ENCODE results near the gene ZCWPW1.
"Not testable (repeated sequence)": the region's sequence is repeated elsewhere in the genome, so short reads cannot be mapped to it uniquely, and the experiment has no call there.

Gene ZCWPW1

DNA sequence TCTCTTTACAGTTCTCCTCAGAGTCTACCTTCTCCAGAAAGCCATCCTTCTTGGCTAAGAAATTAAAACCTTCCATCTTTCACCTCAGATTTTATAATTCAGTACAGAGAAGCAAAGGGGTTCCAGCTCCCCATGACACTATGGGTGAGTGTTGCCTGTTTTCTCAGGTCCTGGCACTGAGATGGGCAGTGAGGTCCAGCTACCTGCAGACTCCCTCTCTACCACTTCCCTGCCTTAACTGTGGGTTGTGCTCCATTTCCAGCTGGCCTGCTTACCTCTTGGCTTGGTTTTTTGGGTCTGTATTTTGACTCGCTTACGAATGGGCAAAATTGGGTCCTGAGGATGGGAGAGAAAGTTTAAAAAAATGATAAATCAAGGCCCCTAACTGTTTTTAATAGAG is 26.3 kb downstream of the ZCWPW1 start:
- no peak for DNase-seq (ENCODE audit: low spot score)
- no peak for FAIRE-seq

DNA sequence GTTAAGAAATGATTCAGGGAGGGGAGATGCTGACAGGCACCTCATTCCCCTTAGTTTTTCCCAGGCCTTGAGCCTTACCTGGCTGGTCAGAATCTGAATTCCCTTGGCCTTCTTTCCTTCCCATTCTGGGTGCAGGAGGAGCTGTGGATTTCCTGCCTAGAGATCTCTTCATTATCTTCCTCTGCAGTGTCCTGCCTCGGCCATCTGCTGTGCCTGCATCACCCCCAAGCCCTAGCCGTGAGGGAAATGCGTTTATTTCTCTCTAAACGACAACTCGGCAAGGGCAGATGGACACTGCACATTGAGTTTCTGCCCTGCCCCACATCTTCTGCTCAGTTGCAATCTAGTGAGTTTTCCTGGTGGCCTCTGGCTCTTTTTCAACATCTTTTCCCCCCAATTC is 26.7 kb downstream of the ZCWPW1 start:
- DNase-seq (ENCODE audit: low spot score) (no peak), FAIRE-seq (no peak)

DNA sequence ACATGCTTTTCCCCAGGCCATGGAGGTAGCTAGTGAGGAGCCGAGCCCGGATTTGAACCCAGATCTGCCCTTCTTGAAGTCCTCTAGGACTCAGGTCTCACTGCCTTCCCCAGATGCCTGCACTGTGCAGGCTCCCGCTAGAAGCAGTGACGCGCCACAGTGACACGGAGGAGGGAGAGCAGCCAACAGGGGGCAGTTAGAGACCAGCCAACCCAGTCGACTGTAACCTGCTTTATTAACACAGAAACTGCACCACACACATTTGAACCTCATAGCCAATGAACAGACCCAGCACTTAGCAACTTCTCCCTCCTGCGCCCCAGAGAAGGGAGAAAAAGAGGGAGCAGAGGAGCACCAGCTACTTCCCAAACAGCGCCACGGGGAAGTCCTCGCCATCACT is 27.8 kb downstream of the ZCWPW1 start:
- FAIRE-seq (no peak), DNase-seq (ENCODE audit: low spot score) (no peak)

DNA sequence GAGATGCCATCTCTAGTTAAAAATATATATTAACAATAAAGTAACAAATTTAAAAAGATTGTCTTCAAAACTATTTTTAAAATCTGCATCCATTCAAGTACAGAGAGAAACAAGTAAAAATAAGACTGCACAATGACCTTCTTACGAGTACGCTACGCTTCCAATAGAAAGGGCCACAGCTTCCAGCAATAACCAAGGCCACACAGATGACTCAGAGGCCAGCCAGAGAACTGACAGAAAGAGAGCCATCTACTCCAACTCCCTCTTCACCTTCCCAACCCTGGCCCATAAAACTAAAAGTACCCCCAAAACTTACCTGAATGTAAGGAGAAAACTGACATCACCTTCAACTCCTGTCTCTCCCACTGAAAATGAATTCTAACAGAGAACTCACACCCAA is 28.5 kb downstream of the ZCWPW1 start:
- DNase-seq (ENCODE audit: low spot score) (no peak), FAIRE-seq (no peak)

DNA sequence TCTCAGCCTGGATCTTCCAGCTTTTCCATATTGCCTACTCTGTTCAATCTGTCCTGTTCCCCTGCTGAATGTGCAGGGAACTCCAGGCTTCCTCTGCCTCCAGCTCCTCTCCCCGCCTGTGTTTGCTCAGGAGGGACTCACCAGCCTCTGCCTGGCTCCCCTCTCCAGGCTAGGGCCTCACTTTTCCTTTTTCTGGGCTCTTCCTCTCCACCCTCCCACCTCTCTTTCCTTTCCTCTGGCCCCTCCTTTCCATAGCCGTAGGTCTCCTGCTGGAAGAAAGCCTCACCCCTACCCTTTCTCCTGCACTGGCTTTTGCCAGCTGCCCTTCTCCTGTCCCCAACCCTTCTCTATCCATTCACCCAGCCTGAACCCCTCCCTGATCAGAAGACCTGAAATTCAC is 30.3 kb downstream of the ZCWPW1 start:
- no peak for DNase-seq (ENCODE audit: low spot score)
- FAIRE-seq, result no peak

DNA sequence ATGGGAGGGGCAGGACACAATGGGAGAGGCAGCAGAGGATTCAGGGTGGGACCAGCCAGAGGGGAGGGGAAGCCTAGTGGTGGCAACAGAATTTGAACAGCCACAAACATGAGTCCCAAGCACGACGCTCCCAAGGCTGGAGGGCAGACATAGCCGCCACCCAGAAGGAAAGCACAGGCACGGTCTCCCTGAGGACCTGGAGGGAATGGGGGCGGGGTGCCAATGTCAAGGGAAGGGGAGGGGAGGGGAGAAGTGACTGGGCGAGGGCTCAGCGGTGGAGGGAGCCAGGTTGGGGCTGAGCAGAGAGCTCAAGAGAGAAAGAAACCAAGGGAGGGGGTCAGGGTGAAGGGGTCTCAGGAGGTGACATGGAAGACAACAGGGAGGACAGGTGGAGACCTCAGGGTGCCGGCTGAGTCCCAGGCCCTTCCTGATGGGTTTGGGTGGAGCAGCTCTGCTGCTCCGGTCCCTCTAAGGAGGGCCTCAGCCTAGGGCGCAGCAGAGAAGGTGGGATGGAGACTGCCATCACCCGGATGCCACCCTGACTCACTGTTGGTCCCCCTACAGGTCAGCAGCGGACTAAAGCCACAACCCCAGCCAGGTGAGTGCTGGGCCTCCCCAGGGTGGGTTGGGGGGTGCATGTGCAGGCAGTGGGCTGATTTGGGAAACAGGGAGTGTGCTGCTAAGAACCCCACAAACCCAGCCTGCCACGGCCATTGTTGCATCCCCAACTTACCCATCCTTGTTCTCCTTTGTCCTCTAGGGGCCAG is 31.0 kb downstream of the ZCWPW1 start:
- FAIRE-seq (no peak), DNase-seq (ENCODE audit: low spot score) (no peak)

DNA sequence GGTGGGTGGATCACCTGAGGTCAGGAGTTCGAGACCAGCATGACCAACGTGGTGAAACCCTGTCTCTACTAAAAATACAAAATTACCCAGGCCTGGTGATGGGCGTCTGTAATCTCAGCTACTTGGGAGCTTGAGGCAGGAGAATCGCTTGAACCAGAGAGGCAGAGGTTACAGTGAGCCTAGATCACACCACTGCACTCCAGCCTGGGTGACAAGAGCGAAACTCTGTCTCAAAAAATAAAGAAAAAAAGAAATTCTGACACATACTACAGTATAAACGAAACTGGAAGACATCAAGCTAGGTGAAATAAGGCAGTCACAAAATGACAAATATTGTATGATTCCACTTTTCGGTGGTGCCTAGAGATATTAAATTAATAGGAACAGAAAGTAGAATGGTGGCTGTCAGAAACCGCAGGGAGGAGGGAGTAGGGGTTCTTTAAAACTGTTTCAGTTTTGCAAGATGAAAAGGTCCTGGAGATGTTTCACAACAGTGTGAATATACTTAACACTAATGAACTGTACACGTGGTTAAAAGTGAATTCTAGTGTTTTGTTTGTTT is 32.0 kb downstream of the ZCWPW1 start:
- FAIRE-seq, result no peak
- DNase-seq (ENCODE audit: low spot score), result no peak

DNA sequence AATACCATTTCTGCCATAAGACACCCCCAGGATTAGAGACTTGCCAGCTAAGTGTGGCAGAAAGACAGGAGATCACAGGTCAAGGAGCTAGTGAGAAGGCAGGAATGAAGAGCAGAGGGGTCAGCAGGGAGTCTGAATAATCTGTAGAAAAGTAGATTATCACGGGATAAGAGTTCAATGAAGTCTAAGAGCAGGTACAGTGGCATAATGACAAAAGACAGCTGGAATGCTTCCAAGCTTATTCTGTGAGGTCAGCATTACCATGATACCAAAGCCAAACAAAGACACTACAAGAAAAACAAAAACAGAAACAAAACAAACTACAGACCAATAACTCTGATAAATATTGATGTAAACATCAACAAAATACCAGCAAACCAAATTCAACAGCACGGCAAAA is 34.4 kb downstream of the ZCWPW1 start:
- DNase-seq (ENCODE audit: low spot score), result no peak
- no peak for FAIRE-seq

DNA sequence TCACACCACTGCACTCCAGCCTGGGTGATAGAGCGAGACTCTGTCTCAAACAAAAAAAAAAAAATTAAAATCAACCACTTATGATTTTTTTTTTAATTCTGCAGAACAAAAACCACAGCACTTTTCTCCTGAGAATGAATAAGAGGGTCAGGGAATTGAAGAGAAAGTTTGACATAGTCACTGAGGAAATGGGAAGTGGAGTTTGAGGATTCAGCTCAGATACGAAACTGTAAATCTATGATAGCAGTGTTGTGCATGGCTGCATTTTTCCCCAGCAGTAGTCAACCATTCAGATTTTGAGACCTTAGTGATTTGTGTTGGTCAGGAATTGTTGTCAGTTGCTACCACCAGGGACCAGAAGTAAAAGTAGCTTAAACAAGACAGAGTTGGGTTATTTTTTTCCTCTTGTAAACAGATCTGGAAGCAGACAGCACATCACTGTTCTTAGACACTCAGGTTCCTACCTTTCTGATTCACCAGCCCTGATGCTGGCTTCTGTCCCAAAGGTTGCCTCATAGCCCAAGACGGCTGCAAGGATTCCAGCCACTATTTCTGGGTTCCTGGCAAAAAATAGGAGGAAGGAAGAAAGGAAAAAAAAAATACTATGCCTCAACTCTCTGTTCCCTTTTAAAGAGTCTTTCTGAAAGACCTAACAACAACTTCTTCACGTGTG is 35.1 kb downstream of the ZCWPW1 start:
- peak; percentile 9 for FAIRE-seq

DNA sequence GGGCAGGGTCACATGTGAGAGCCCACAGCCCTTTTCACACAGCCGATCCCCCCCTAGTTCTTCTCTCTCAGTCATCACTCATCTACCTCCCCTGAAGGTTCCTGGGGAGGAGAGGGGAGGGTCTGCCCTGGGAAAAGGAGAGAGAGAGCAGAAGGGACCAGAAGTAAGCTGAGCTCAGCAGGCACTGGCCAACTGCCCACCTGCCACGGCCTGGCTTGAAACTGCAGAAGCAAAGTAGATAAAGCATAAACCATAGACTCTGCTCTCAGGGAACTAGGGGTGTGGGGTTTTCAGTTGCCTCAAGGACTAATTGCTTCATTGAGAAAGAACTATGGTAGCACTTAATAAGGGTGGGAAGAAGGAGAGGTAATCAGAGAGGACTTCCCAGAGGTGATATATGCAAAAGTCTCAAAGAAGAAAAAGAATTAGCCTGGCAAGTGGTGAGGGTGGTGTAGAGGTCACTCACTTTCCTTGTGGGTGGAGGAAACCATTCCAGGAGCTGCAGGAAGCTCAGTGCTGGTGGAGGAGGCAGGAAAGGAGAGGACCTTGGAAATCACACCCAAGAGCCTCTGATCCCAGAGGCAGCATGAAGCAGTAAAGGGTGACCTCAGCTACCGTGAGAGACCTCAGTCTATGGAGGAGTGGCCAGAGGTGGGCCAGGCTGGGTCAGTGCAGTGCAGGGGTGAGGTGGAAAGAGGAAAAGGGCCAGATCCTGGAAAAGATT is 38.1 kb downstream of the ZCWPW1 start:
- no peak for FAIRE-seq

More for the DNA sequence above, 35.1 kb downstream of the ZCWPW1 start:
- no peak for DNase-seq (ENCODE audit: low spot score)

DNA sequence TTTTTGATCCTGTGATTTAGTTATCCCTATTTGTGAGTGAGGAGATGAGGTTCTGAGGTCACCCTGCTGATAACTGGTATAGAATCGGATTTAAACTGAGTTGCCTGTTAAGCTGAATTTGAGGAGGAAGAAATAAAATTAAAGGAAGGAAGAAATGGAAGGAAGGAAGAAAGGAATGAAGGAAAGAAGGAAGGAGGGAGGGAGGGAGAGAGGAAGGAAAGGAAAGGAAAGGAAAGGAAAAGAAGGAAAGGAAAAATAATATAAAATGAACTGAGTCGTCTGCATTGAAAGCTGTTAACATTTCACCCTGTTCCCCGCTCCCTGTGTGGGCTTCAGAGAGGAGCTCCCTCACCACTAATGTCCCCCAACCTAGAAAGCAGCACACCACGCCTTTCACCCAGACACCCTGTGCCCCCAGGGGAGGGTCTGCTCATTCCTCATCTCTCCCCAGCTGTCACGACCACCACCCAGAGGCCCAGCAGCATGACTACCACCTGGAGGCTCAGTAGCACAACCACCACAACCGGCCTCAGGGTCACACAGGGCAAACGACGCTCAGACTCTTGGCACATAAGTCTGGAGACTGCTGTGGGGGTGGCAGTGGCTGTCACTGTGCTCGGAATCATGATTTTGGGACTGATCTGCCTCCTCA is 38.9 kb downstream of the ZCWPW1 start:
- FAIRE-seq, result no peak

More for the DNA sequence above, 38.1 kb downstream of the ZCWPW1 start:
- DNase-seq (ENCODE audit: low spot score), result no peak

DNA sequence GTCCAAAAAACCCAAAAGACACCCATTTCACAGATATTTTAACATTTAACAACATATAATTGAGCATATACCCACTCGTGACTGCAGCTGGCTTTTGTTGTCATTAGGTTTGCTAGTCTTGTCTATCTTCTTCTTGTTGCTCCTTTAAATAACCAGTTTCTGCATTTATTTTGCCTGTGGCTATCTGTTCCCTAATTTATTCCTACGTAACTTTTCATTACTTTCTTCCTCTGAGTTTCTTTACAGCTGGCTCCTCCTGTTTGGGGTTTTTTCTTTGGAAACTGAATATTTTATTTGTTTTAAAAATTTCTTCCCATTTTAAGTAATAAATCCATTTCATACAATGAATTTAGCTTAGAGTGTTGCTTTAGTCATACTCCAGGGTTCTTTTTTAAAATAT is 40.8 kb downstream of the ZCWPW1 start:
- no peak for FAIRE-seq
- DNase-seq (ENCODE audit: low spot score), result no peak

More for the DNA sequence above, 38.9 kb downstream of the ZCWPW1 start:
- no peak for DNase-seq (ENCODE audit: low spot score)

DNA sequence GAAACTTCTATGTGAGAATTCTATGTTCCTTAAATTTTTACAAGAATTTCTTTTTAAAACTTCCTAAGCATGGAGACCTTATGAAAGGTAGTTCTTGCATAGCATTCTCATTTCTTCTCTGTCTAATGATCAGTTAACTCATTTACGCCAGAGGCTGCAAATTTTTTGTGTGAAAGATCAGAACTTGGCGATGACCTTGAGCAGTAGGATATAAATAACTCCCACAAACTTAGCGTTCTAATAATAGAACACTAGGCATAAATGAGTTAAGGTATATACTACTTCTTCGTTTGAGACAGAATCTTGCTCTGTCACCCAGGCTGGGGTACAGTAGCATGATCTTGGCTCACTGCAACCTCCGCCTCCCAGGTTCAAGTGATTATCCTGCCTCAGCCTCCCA is 41.6 kb downstream of the ZCWPW1 start:
- FAIRE-seq (no peak), DNase-seq (ENCODE audit: low spot score) (no peak)

DNA sequence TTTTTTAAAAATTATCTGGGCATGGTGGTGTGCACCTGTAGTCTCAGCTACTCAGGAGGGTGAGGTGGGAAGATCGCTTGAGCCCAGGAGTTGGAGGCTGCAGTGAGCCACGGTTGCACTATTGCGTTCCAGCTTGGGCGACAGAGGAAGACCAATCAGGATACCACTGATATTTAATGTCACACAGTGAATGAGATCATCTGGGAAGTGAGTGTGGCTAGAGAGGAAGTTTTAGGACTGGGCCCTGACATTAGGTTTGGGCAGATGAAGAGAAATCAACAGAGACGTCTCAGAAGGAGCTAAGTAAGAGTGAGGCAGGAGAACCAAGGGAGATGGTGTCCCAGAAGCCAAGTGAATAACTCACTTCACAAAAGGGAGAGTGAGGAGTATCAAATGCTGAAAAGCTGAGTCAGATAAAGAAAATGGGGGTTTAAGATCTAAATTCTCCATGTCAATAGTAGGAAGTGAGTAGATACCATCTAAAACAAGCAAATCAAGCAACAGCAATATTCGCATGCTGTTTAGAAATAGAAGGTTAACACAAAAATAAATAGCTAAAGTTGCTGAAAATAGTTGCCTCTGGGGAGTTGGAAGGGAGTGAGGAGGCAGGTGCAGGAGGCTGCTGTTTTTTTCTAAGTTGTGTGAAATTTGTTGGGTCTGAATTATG is 43.7 kb downstream of the ZCWPW1 start:
- FAIRE-seq (no peak), DNase-seq (ENCODE audit: low spot score) (no peak)

DNA sequence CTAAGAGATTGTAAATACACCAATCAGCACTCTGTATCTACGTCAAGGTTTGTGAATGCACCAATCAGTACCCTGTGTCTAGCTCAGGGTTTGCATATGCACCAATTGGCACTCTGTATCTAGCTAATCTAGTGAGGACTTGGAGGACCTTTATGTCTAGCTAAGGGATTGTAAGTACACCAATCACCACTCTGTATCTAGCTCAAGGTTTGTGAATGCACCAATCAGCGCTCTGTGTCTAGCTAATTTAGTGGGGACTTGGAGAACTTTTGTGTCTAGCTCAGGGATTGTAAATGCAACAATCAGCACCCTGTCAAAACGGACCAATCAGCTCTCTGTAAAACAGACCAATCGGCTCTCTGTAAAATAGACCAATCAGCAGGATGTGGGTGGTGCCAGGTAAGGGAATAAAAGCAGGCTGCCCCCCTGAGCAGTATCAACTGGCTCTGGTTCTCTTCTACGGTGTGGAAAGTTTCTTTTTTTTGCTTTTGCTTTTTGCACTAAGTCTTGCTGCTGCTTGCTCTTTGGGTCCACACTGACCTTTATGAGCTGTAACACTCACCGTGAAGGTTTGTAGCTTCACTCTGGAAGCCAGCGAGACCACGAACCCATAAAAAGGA is 46.2 kb downstream of the ZCWPW1 start:
- FAIRE-seq; DNase-seq (ENCODE audit: low spot score): not testable (repeated sequence)

DNA sequence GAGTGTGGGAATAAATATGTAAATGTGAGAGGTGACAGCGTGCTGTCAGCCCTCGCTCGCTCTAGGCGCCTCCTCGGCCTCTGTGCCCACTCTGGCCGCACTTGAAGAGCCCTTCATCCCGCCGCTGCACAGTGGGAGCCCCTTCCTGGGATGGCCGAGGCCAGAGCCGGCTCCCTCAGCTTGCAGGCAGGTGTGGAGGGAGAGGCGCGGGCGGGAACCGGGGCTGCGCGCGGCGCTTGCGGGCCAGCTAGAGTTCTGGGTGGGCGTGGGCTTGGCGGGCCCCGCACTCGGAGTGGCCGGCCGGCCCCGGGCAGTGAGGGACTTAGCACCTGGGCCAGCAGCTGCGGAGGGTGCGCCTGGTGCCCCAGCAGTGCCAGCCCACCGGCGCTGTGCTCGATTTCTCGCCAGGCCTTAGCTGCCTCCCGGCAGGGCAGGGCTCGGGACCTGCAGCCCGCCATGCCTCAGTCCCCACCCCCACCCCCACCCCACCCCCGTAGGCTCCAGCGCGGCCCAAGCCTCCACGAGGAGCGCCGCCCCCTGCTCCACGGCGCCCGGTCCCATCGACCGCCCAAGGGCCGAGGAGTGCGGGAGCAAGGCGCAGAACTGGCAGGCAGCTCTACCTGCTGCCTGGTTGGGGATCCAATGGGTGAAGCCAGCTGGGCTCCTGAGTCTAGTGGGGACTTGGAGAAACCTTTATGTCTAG is 46.8 kb downstream of the ZCWPW1 start:
- FAIRE-seq; DNase-seq (ENCODE audit: low spot score): not testable (repeated sequence)

DNA sequence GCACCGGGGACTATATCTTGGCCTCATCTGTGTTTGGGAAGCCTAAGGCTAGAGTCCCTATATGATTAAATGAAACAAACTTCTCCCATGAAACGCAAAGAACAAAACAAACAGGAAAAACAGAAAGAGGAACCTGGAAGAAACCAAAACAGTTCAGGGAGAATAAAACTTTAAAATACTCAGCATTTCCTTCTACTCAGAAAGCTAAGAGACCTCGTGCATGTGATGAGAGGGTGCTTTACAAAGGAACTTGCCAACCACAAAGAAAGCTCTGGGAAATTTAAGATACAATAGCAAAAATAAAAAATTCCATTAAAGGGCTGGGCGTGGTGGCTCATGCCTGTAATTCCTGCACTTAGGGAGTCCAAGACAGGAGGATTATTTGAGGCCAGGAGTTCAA is 48.3 kb downstream of the ZCWPW1 start:
- FAIRE-seq (no peak), DNase-seq (ENCODE audit: low spot score) (no peak)

DNA sequence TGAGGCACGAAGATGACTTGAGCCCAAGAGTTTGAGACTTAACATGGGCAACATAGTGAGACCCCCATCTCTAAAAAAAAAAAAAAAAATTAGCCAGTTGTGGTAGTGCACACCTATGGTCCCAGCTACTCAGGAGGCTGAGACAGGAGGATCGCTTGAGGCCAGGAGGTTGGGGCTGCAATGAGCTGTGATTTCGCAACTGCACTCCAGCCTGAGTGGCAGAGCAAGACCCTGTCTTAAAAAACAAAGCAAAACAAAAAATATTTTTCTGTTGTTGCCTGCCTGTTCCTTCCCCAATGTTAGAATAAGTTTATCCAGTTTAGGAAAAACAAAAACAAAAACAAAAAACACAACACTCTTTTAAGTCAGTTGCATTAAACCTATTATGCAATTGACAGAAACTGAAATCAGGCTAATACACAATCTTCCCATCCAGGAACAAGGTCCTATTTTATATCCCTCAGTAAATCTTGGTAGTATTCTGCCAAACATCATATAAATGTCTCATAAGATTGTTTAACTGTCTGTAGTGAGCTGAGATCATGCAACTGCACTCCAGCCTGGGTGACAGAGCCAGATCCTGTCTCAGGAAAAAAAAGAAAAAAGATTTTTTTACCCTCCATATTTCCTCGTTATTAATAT is 50.3 kb downstream of the ZCWPW1 start:
- FAIRE-seq (no peak), DNase-seq (ENCODE audit: low spot score) (no peak)

DNA sequence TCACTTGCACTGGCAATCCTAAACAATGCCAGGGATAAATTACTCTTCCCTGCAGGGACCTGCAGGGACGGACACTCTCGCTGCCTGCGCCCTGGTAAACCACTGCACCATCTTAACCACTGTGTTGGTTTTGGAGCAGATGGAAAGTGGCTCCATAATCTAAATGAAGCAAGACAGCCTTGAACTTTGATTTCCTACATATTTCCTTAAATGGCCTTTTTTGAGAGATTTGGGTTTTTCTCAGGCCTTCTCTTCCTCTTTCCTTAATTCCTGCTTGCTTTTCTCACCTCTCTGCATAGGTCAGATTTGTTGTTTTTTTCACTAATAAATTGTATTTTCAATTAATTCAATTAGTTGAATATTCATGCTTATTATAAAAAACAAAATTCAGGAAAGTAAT is 52.4 kb downstream of the ZCWPW1 start:
- FAIRE-seq (no peak), DNase-seq (ENCODE audit: low spot score) (no peak)
